Measurements from ENCODE around the gene GID8. TPM values are rescaled to one million over a fixed set of nuclear protein-coding genes. Genes with fewer than 3 reads are reported as not detected.

The GID8 gene
- total RNA-seq, 1 experiment from 2014 or later = 37.2 TPM

DNA sequence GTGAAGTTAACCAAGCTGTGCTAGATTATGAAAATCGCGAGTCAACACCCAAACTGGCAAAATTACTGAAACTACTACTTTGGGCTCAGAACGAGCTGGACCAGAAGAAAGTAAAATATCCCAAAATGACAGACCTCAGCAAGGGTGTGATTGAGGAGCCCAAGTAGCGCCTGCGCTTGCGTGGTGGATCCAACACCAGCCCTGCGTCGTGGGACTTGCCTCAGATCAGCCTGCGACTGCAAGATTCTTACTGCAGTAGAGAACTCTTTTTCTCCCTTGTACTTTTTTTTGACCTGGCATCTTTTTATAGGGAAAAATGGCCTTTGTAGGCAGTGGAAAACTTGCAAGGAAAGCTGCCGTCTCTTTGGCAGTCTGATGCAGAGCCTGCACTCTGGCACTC is 6.8 kb downstream of the GID8 start:
- Histone ChIP-seq H4K20me1 (ENCODE audit: low read length) (peaks cover 8% of the 10 kb centered on the region), H3K36me3 (ENCODE audit: low read depth, low read length) (peaks cover 63% of the 10 kb centered on the region), H3K27me3 (ENCODE audit: low read length) (no peaks in the 10 kb centered on the region), H3F3A (ENCODE audit: low read length, unreplicated experiment) (no peaks in the 10 kb centered on the region), H3K9ac (ENCODE audit: low read length) (no peak overlapping the region), H2AFZ (ENCODE audit: low read length) (no peak overlapping the region), H3K4me2 (ENCODE audit: low read length) (no peak overlapping the region), H3K4me3 (ENCODE audit: low read length) (no peak overlapping the region), H3K9me2 (replicated peaks; ENCODE audit: low read length) (no peaks in the 10 kb centered on the region), H3K4me1 (ENCODE audit: insufficient read depth, low read length) (peaks cover 9% of the 10 kb centered on the region), H3K79me2 (ENCODE audit: low read length) (peaks cover 32% of the 10 kb centered on the region), H3K27ac (ENCODE audit: low read length) (no peak overlapping the region), H3K9me3 (ENCODE audit: low read length) (no peaks in the 10 kb centered on the region)
- DNase-seq (no peak), ATAC-seq (no peak)
- intact Hi-C loops (cut with micrococcal nuclease) = no loop called here
- BruUV-seq (replicated peaks) = no TSS peak
- TF ChIP-seq EZH2 (IDR thresholded peaks at IDR 0.05; ENCODE audit: low read length, unreplicated experiment) (no peak), EZH2phosphoT487 (IDR thresholded peaks at IDR 0.05; ENCODE audit: borderline replicate concordance, low read length) (no peak)
- TF ChIP-seq, protein P1, sequence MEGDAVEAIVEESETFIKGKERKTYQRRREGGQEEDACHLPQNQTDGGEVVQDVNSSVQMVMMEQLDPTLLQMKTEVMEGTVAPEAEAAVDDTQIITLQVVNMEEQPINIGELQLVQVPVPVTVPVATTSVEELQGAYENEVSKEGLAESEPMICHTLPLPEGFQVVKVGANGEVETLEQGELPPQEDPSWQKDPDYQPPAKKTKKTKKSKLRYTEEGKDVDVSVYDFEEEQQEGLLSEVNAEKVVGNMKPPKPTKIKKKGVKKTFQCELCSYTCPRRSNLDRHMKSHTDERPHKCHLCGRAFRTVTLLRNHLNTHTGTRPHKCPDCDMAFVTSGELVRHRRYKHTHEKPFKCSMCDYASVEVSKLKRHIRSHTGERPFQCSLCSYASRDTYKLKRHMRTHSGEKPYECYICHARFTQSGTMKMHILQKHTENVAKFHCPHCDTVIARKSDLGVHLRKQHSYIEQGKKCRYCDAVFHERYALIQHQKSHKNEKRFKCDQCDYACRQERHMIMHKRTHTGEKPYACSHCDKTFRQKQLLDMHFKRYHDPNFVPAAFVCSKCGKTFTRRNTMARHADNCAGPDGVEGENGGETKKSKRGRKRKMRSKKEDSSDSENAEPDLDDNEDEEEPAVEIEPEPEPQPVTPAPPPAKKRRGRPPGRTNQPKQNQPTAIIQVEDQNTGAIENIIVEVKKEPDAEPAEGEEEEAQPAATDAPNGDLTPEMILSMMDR (conservative IDR thresholded peaks at IDR 0.05; ENCODE audit: low read depth, low read length) = no peak
- CTCF ChIA-PET = no interaction called here
- POLR2A ChIA-PET (ENCODE audit: unreplicated experiment) = no interaction called here

DNA sequence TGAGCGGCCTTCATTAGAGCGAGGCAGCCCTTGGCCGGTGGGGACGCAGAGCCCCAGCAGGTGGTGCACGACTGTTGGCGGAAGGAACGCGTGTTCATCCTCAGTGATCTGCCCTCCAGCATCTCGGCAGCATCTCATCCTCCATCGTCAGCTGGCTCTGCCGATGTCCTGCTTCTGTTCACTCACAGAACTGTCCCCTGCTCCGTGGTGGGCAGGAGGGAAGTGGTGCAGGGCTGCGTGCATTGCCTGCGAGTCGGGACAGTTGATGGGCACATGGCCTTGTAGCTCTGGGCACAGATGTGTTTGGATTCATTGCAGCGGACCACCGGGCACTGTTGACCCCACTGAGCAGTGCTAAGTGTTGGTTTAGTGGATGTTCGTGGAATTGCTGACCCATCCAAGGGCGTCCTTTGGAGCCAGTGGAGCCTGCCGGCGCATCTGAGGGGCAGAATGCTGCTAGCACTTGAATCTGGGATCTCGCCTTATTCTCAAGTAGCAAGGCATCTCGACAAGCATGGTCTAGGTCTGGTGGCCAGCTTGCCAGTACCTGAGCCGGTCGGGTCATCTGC is 7.9 kb downstream of the GID8 start:
- Histone ChIP-seq H3K4me1 (ENCODE audit: insufficient read depth, low read length) (0 out of 2 replicates have a peak, but pooled peaks cover 2% of the 10 kb centered on the region), H3F3A (ENCODE audit: low read length, unreplicated experiment) (no peaks in the 10 kb centered on the region), H3K4me2 (ENCODE audit: low read length) (no peak overlapping the region), H3K9me2 (replicated peaks; ENCODE audit: low read length) (no peaks in the 10 kb centered on the region), H3K27ac (ENCODE audit: low read length) (no peak overlapping the region), H3K36me3 (ENCODE audit: low read depth, low read length) (peaks cover 60% of the 10 kb centered on the region), H3K27me3 (ENCODE audit: low read length) (no peaks in the 10 kb centered on the region), H3K9me3 (ENCODE audit: low read length) (no peaks in the 10 kb centered on the region), H3K4me3 (ENCODE audit: low read length) (no peak overlapping the region), H3K79me2 (ENCODE audit: low read length) (peaks cover 22% of the 10 kb centered on the region), H2AFZ (ENCODE audit: low read length) (no peak overlapping the region), H3K9ac (ENCODE audit: low read length) (no peak overlapping the region), H4K20me1 (ENCODE audit: low read length) (peaks cover 3% of the 10 kb centered on the region; the same call in 1 of the 2 replicates)
- ChIA-PET CTCF (no interaction called here), POLR2A (ENCODE audit: unreplicated experiment) (no interaction called here)
- TF ChIP-seq EZH2phosphoT487 (IDR thresholded peaks at IDR 0.05; ENCODE audit: borderline replicate concordance, low read length) = no peak
- TF ChIP-seq, protein P1 (conservative IDR thresholded peaks at IDR 0.05; ENCODE audit: low read depth, low read length) = no peak
- no peak for TF ChIP-seq EZH2 (IDR thresholded peaks at IDR 0.05; ENCODE audit: low read length, unreplicated experiment)
- ATAC-seq (no peak), DNase-seq (no peak)
- no TSS peak for BruUV-seq (replicated peaks)
- intact Hi-C loops (cut with micrococcal nuclease) = no loop called here

DNA sequence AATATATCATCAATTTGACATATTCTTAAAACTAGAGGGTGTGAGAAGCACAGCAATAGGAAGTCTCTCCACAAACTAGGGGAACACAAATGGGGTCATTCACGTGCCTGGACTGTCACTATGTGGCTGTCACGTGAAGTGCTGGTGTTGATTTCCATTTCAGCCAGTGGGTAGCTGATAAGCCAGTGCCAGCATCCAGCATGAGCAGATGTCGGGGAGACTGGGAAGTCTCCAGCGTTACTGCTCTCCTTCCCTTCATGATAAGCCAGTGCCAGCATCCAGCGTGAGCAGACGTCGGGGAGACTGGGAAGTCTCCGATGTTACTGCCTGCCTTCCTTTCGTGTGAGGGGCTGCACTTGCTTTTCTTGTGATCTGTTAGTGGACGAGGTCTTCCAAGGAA is 9.0 kb downstream of the GID8 start:
- Histone ChIP-seq H3K27me3 (ENCODE audit: low read length) (no peaks in the 10 kb centered on the region), H3K9me3 (ENCODE audit: low read length) (no peaks in the 10 kb centered on the region), H3K9ac (ENCODE audit: low read length) (no peak overlapping the region), H3F3A (ENCODE audit: low read length, unreplicated experiment) (no peaks in the 10 kb centered on the region), H3K9me2 (replicated peaks; ENCODE audit: low read length) (no peaks in the 10 kb centered on the region), H3K4me2 (ENCODE audit: low read length) (no peak overlapping the region), H3K79me2 (ENCODE audit: low read length) (peaks cover 11% of the 10 kb centered on the region), H3K27ac (ENCODE audit: low read length) (no peak overlapping the region), H4K20me1 (ENCODE audit: low read length) (no peaks in the 10 kb centered on the region), H2AFZ (ENCODE audit: low read length) (no peak overlapping the region), H3K4me1 (ENCODE audit: insufficient read depth, low read length) (no peaks in the 10 kb centered on the region), H3K4me3 (ENCODE audit: low read length) (no peak overlapping the region), H3K36me3 (ENCODE audit: low read depth, low read length) (peaks cover 49% of the 10 kb centered on the region)
- DNase-seq (no peak), ATAC-seq (no peak)
- BruUV-seq (replicated peaks) = no TSS peak
- ChIA-PET POLR2A (ENCODE audit: unreplicated experiment) (no interaction called here), CTCF (no interaction called here)
- TF ChIP-seq EZH2 (IDR thresholded peaks at IDR 0.05; ENCODE audit: low read length, unreplicated experiment) (no peak), EZH2phosphoT487 (IDR thresholded peaks at IDR 0.05; ENCODE audit: borderline replicate concordance, low read length) (no peak)
- TF ChIP-seq, protein P1 (conservative IDR thresholded peaks at IDR 0.05; ENCODE audit: low read depth, low read length) = no peak
- intact Hi-C loops (cut with micrococcal nuclease) = no loop called here
